ENCODE measurements around the gene EIF4B.

GRCh38 chr12:52971679-52972329, 34.5 kb upstream of the EIF4B start:
- TF ChIP-seq, protein P1, sequence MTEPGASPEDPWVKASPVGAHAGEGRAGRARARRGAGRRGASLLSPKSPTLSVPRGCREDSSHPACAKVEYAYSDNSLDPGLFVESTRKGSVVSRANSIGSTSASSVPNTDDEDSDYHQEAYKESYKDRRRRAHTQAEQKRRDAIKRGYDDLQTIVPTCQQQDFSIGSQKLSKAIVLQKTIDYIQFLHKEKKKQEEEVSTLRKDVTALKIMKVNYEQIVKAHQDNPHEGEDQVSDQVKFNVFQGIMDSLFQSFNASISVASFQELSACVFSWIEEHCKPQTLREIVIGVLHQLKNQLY (CRISPR knock-in tag; conservative IDR thresholded peaks at IDR 0.05): no peak
- TF ChIP-seq PATZ1 (CRISPR knock-in tag; IDR thresholded peaks at IDR 0.05; ENCODE audit: borderline replicate concordance) (no peak), ZMIZ1 (IDR thresholded peaks at IDR 0.05; ENCODE audit: low read depth in 2 of 2, low read length in 2 of 2) (no peak), POLR2A (conservative IDR thresholded peaks at IDR 0.05) (no peak), RCOR1 (IDR thresholded peaks at IDR 0.05; ENCODE audit: borderline replicate concordance in 1 of 2, low read depth in 2 of 2, low read length in 2 of 2) (no peak), E4F1 (CRISPR knock-in tag; IDR thresholded peaks at IDR 0.05; ENCODE audit: borderline replicate concordance) (no peak), ZNF274 (IDR thresholded peaks at IDR 0.05; ENCODE audit: borderline replicate concordance, low read depth, low read length) (no peak), CREBBP (IDR thresholded peaks at IDR 0.05; ENCODE audit: low read depth, low read length) (no peak), CTCF (IDR thresholded peaks at IDR 0.05 in 2 of 3, conservative IDR thresholded peaks at IDR 0.05 in 1 of 3; ENCODE audit: insufficient read depth in 2 of 3, low read depth in 1 of 3, low read length in 3 of 3) (no peak), EP300 (IDR thresholded peaks at IDR 0.05; ENCODE audit: low read length) (no peak), SRF (CRISPR knock-in tag; IDR thresholded peaks at IDR 0.05) (no peak)
